H1 (cell line): Measurements from ENCODE around the gene OGG1. TPM values are rescaled to one million over a fixed set of nuclear protein-coding genes. Genes with fewer than 3 reads are reported as not detected.
A peak's percentile ranks its signal among the peaks of the same experiment; 100 is the strongest.

ENCODE experiments used
- CTCF ChIA-PET: fragments of 300-600 bp; sonication (Branson Sonifier 250); formaldehyde crosslinking; loops from one replicate; lab custom pipeline; 2021; ENCODE audit not compliant: partially characterized antibody; lab: Charles Lee
- POLR2A ChIA-PET: fragments of 300-600 bp; sonication (Branson Sonifier 250); formaldehyde crosslinking; loops from one replicate; lab custom pipeline; 2021; ENCODE audit warnings: inconsistent platforms; ENCODE audit not compliant: partially characterized antibody; lab: Charles Lee
- DNase-seq, 2 experiments: peaks; one replicate each; pipeline versions ENCODE4 v3.0.0 to v3.0.0-alpha.2; 2010 to 2022; ENCODE audit warnings: low spot score in 2 of 2, low read depth in 1 of 2, mixed read lengths in 1 of 2
- FAIRE-seq: peaks from 2 replicates; lab custom pipeline; 2011; peaks lifted over from hg19 to GRCh38; lab: Jason Lieb, UNC
- H2AFZ ChIP-seq: 2 replicates; pipeline ENCODE4 v1.8.1; 2012; ENCODE audit warnings: low read length, inconsistent platforms
- H2AK5ac ChIP-seq: 2 replicates; pipeline ENCODE4 v1.6.1; 2013; ENCODE audit warnings: low read depth, low read length
- H2BK120ac ChIP-seq: replicated peaks from 2 replicates; pipeline ENCODE3; 2013; ENCODE audit warnings: low read depth, low read length, inconsistent platforms
- H2BK12ac ChIP-seq: 2 replicates; pipeline ENCODE4 v1.6.1; 2013; ENCODE audit warnings: low read depth, low read length
- H2BK15ac ChIP-seq: 2 replicates; pipeline ENCODE4 v1.6.1; 2013; ENCODE audit warnings: low read length
- H2BK20ac ChIP-seq: 2 replicates; pipeline ENCODE4 v1.6.1; 2013; ENCODE audit warnings: low read length
- H2BK5ac ChIP-seq: 2 replicates; pipeline ENCODE4 v1.6.1; 2013; ENCODE audit warnings: low read depth, low read length
- H3K14ac ChIP-seq: 2 replicates; pipeline ENCODE4 v1.6.1; 2013; ENCODE audit warnings: inconsistent platforms; ENCODE audit not compliant: insufficient read length
- H3K18ac ChIP-seq: 2 replicates; pipeline ENCODE4 v1.6.1; 2013; ENCODE audit warnings: low read length; ENCODE audit errors: extremely low read depth
- H3K23ac ChIP-seq: 2 replicates; pipeline ENCODE4 v1.6.1; 2013; ENCODE audit warnings: inconsistent platforms; ENCODE audit not compliant: insufficient read length
- H3K23me2 ChIP-seq: 2 replicates; pipeline ENCODE4 v1.6.1; 2013; ENCODE audit warnings: low read depth, low read length
- H3K27ac ChIP-seq: 2 replicates; pipeline ENCODE4 v1.6.1; 2011; ENCODE audit warnings: low read depth, low read length, inconsistent platforms
- H3K27me3 ChIP-seq, 4 experiments: replicated peaks in 1 of 4; 1 replicate in 1 of 4; 2 replicates in 3 of 4; pipeline versions ENCODE4 v1.6.1 to v1.8.1; 2011 to 2013; ENCODE audit warnings: low read length in 3 of 4, mild to moderate bottlenecking in 3 of 4, inconsistent platforms in 2 of 4, mixed read lengths in 2 of 4, moderate library complexity in 1 of 4; ENCODE audit not compliant: control insufficient read depth in 3 of 4, insufficient read depth in 3 of 4; ENCODE audit errors: extremely low read depth in 1 of 4
- H3K36me3 ChIP-seq, 4 experiments: 2 replicates each; pipeline versions ENCODE4 v1.6.1 to v1.8.1; 2011 to 2013; ENCODE audit warnings: mild to moderate bottlenecking in 4 of 4, low read length in 3 of 4, moderate library complexity in 2 of 4, control low read depth in 1 of 4, inconsistent platforms in 1 of 4; ENCODE audit not compliant: insufficient read depth in 4 of 4, control insufficient read depth in 2 of 4
- H3K4ac ChIP-seq: replicated peaks from 2 replicates; pipeline ENCODE3; 2013; ENCODE audit warnings: low read length, low read depth, mixed read lengths, inconsistent platforms; ENCODE audit not compliant: insufficient read length
- H3K4me1 ChIP-seq, 4 experiments: replicated peaks in 1 of 4; 1 replicate in 1 of 4; 2 replicates in 3 of 4; pipeline versions ENCODE4 v1.6.1 to v1.8.1; 2011 to 2013; ENCODE audit warnings: low read length in 3 of 4, inconsistent platforms in 2 of 4, mixed read lengths in 1 of 4; ENCODE audit not compliant: insufficient read depth in 4 of 4, control insufficient read depth in 3 of 4
- H3K4me2 ChIP-seq, 2 experiments: 2 replicates each; pipeline versions ENCODE4 v1.6.1 to v1.8.1; 2011 to 2013; ENCODE audit warnings: low read depth in 2 of 2, low read length in 2 of 2, control low read depth in 1 of 2, inconsistent platforms in 1 of 2, mild to moderate bottlenecking in 1 of 2; ENCODE audit not compliant: insufficient read depth in 1 of 2
- H3K4me3 ChIP-seq, 4 experiments: fragments of 200-600, 300-600 bp in 1 of 4; sonication (generic), shearing (Covaris generic), sonication (Bioruptor Twin) in 1 of 4; 2 replicates each; pipeline versions ENCODE4 v1.5.1 to v1.8.1; 2011 to 2016; ENCODE audit warnings: low read length in 4 of 4, low read depth in 3 of 4, control low read depth in 2 of 4, inconsistent platforms in 2 of 4, mild to moderate bottlenecking in 2 of 4, mixed read lengths in 1 of 4, moderate library complexity in 1 of 4; ENCODE audit not compliant: insufficient read depth in 2 of 4; ENCODE audit errors: extremely low read depth in 1 of 4
- H3K56ac ChIP-seq: replicated peaks from 2 replicates; pipeline ENCODE3; 2013; ENCODE audit warnings: low read depth, mild to moderate bottlenecking, mixed read lengths, low read length, inconsistent platforms; ENCODE audit not compliant: insufficient read length
- H3K79me1 ChIP-seq: 2 replicates; pipeline ENCODE4 v1.6.1; 2013; ENCODE audit warnings: low read depth, low read length, control low read depth
- H3K79me2 ChIP-seq, 2 experiments: 2 replicates each; pipeline versions ENCODE4 v1.6.1 to v1.8.1; 2012 to 2013; ENCODE audit warnings: low read length in 2 of 2, mild to moderate bottlenecking in 2 of 2, inconsistent platforms in 1 of 2; ENCODE audit not compliant: insufficient read depth in 2 of 2, control insufficient read depth in 1 of 2
- H3K9ac ChIP-seq, 4 experiments: replicated peaks in 1 of 4; 1 replicate in 1 of 4; 2 replicates in 3 of 4; pipeline versions ENCODE4 v1.6.1 to v1.8.1; 2011 to 2013; ENCODE audit warnings: low read depth in 3 of 4, low read length in 3 of 4, control low read depth in 2 of 4, mild to moderate bottlenecking in 2 of 4, moderate library complexity in 2 of 4, inconsistent platforms in 1 of 4; ENCODE audit errors: extremely low read depth in 1 of 4
- H3K9me3 ChIP-seq, 2 experiments: 2 replicates each; pipeline versions ENCODE4 v1.6.1 to v1.8.1; 2012 to 2013; ENCODE audit warnings: mild to moderate bottlenecking in 2 of 2, moderate library complexity in 2 of 2, control low read depth in 1 of 2, inconsistent platforms in 1 of 2, low read depth in 1 of 2, low read length in 1 of 2, mixed read lengths in 1 of 2; ENCODE audit not compliant: insufficient read depth in 2 of 2
- H4K20me1 ChIP-seq, 2 experiments: replicated peaks in 1 of 2; 2 replicates each; pipeline versions ENCODE3 to v1.8.1; 2011 to 2013; ENCODE audit warnings: inconsistent platforms in 2 of 2, low read length in 2 of 2, mild to moderate bottlenecking in 1 of 2; ENCODE audit not compliant: insufficient read depth in 2 of 2, control insufficient read depth in 1 of 2
- H4K5ac ChIP-seq: 2 replicates; pipeline ENCODE4 v1.6.1; 2013; ENCODE audit warnings: low read length, low read depth, mixed read lengths, inconsistent platforms; ENCODE audit not compliant: insufficient read length
- H4K8ac ChIP-seq: 2 replicates; pipeline ENCODE4 v1.8.0; 2013; ENCODE audit warnings: mild to moderate bottlenecking, moderate library complexity, low read length, inconsistent platforms; ENCODE audit not compliant: insufficient read depth; ENCODE audit errors: extremely low read depth
- H4K91ac ChIP-seq: replicated peaks from 2 replicates; pipeline ENCODE3; 2013; ENCODE audit warnings: low read length, mixed read lengths, inconsistent platforms; ENCODE audit not compliant: insufficient read length
- KDM4A ChIP-seq: IDR thresholded peaks from one replicate; pipeline ENCODE4 v1.7.1; 2012; ENCODE audit warnings: low read depth, mild to moderate bottlenecking, moderate library complexity, low read length, inconsistent platforms; ENCODE audit not compliant: severe bottlenecking
- SP2 ChIP-seq: IDR thresholded peaks from 2 replicates; pipeline ENCODE4 v1.6.1; 2012; ENCODE audit warnings: mild to moderate bottlenecking, low read length, inconsistent platforms
- SUZ12 ChIP-seq: fragments of 200-600 bp; sonication (generic); IDR thresholded peaks from 2 replicates; pipeline ENCODE4 v1.6.1; 2012; ENCODE audit warnings: mild to moderate bottlenecking, inconsistent platforms, low read length, moderate library complexity, mixed read lengths
- WGBS, 2 experiments: shearing (Covaris generic) in 1 of 2; methylation state at CpG; one replicate each; pipeline versions ENCODE4 v1.1.6 to v1.1.7; 2013 to 2015; ENCODE audit warnings: low lambda C conversion rate in 2 of 2, mixed read lengths in 2 of 2, inconsistent platforms in 1 of 2, low coverage in 1 of 2, missing lambda C conversion rate in 1 of 2; ENCODE audit not compliant: insufficient replicate concordance in 2 of 2, insufficient coverage in 1 of 2, insufficient read length in 1 of 2; ENCODE audit errors: extremely low coverage in 1 of 2, missing lambda C conversion rate in 1 of 2; 5-methylcytosine and 5-hydroxymethylcytosine counted together
- polyA plus RNA-seq, 7 experiments: library from polyadenylated mRNA; depleted of rRNA in 3 of 7; stranded (reverse) in 5 of 7; unstranded in 2 of 7; fragments of >200 nt in 5 of 7; fragments of 200-250 nt in 2 of 7; gene quantifications; 1 replicate in 5 of 7; 2 replicates in 1 of 7; 4 replicates in 1 of 7; pipeline versions ENCODE4 v1.2.1 to v1.2.3, GENCODE V29; 2011 to 2013; ENCODE audit warnings: missing spikeins in 2 of 7, mixed read lengths in 2 of 7
- total RNA-seq: library from RNA; stranded (reverse); fragmentation: NEBNext Ultra II Directional; extraction: Animal tissue kit (Norgen Biotek cat#: 25700); gene quantifications from 2 replicates; pipeline ENCODE4 v1.2.1, GENCODE V29; 2021
- TF ChIP-seq, protein P1 (sequence below): IDR thresholded peaks from 2 replicates; pipeline ENCODE4 v1.6.1; 2012; ENCODE audit warnings: inconsistent platforms

OGG1 gene
- total and polyA plus RNA-seq, 2 of the 8 experiments (the other 6 are each of a cell fraction or from before 2014, with no cell fraction given): 29.6 to 46.8 TPM

DNA sequence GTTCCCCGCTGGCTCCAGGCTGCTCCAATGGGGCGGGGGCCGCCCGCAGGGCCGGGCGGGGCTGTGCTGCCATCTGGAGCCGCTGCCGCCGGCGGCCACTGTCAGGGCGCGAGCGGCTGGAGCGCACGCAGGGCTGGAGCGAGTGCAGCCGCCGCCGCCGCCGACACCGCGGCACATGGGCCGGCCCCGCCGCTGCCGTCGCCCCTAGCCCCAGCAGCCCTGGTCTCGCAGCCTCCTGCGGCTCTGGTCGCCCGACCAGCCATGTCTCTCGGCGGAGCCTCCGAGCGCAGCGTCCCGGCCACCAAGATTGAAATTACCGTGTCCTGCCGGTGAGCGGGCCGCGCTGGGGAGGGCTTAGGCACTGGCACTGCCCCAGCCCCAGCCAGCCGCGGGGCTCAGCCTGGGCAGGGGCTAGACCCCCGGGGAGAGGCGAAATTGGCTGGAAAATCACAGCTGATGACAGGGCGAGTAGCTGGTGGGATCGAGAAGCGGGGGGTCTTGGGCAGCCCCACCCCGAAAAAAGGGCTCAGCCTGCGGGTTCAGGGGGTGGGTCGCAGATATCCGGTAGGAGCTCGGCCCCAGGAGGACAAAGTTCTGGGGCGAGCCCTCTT lies 45.9 kb upstream of the OGG1 start, which contains the start of gene CPNE9:
TSS of gene CPNE9 (plus strand) at position 98 of the 611 bp plus-strand sequence. CDS start at position 262, 164 bp downstream.
- Histone ChIP-seq H3K36me3 (no peaks in the 10 kb centered on the region; a peak in 2 of 8 replicates), H2BK5ac (no peak within 1 kb of the TSS)

More for the DNA sequence above, 45.9 kb upstream of the OGG1 start, which contains the start of gene CPNE9:
- Histone ChIP-seq H2BK20ac (no peak within 1 kb of the TSS), H3K79me2 (no peaks in the 10 kb centered on the region), H3K4me3 (peak within 1 kb of the TSS; percentile 55 to 66 (median 60); a peak in 7 of 8 replicates), H2BK15ac (no peak within 1 kb of the TSS), H4K91ac (no peak within 1 kb of the TSS), H3K14ac (no peak within 1 kb of the TSS), H3K79me1 (no peaks in the 10 kb centered on the region), H2BK12ac (no peak within 1 kb of the TSS), H4K8ac (peak within 1 kb of the TSS; percentile 82), H3K4me1 (peaks cover 0 to 9% (median 5%) of the 10 kb centered on the region in 4 experiments; a peak in 5 of 7 replicates), H3K9ac (peak within 1 kb of the TSS in 1 of 4 experiments; percentile 41; a peak in 2 of 7 replicates), H2BK120ac (no peak within 1 kb of the TSS), H3K23ac (no peak within 1 kb of the TSS), H3K56ac (no peak within 1 kb of the TSS), H2AK5ac (no peak within 1 kb of the TSS), H3K27me3 (peaks cover 0 to 23% (median 11%) of the 10 kb centered on the region in 4 experiments; a peak in 5 of 7 replicates), H2AFZ (no peak within 1 kb of the TSS), H3K23me2 (peaks cover 15% of the 10 kb centered on the region; the same call in 1 of the 2 replicates), H4K20me1 (peaks cover 0 to 6% of the 10 kb centered on the region in 2 experiments), H3K4ac (no peak within 1 kb of the TSS), H3K4me2 (peak within 1 kb of the TSS; percentile 90 to 98), H3K18ac (no peak within 1 kb of the TSS), H3K9me3 (no peaks in the 10 kb centered on the region), H3K27ac (no peak within 1 kb of the TSS), H4K5ac (no peak within 1 kb of the TSS)
- DNase-seq (peak in 1 of 2 experiments; percentile 69), FAIRE-seq (no peak)
- ChIA-PET POLR2A (interaction anchor here (0.6 to 1.7 kb wide), 3 partner anchors 9 to 235 kb away, joined by 3 to 4 read pairs (median 3); no protein-coding TSS in a partner anchor), CTCF (interaction anchor here (1.0 to 7.7 kb wide), 5 partner anchors 10 to 202 kb away, joined by 3 to 43 read pairs (median 4); no protein-coding TSS in a partner anchor)
- TF ChIP-seq, protein P1, sequence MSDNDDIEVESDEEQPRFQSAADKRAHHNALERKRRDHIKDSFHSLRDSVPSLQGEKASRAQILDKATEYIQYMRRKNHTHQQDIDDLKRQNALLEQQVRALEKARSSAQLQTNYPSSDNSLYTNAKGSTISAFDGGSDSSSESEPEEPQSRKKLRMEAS: 0 out of 2 replicates have a peak, but pooled peaks have one; percentile 30
- TF ChIP-seq KDM4A: peak; percentile 9
- no peak for TF ChIP-seq SP2
- TF ChIP-seq SUZ12: 0 out of 2 replicates have a peak, but pooled peaks have one; percentile 33
- 6% methylated on average over 31 of the region's 56 CpGs; no CpG with 5 or more reads in 1 of the 2 experiments for WGBS, 2 experiments
